ENCODE measurements around the gene PIEZO2.

The PIEZO2 gene

DNA sequence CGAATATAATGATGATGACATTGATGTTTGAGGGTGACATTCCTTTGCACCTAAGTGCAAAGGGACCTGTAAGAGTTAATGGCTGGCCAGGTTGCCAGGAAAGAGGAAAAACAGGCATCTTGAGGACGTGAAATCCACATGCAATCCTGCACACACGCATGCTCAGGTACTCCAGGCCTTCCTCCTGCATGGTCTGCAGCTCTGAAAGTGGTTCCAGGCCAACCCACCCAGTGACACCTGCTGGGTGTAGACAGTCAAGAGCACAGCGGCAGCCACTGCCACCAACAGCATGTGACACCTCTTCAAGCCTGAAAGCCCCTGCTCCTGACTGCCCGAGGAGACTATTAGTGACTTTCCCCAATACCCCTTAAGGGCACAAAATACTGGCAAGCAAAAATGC, 101.6 kb downstream of the PIEZO2 start:
- no peaks in the 10 kb centered on the region for H3K9me3 ChIP-seq (ENCODE audit: control insufficient read depth, low read length)
- H3K23ac ChIP-seq (ENCODE audit: low read length in 2 of 2): no peak overlapping the region
- H3K4ac ChIP-seq (ENCODE audit: low read depth in 1 of 2, low read length in 2 of 2): peak overlapping the region; percentile 21 to 80
- H4K91ac ChIP-seq (ENCODE audit: low read length): peak overlapping the region; percentile 88
- H2BK12ac ChIP-seq (ENCODE audit: low read length in 2 of 2): peak overlapping the region; percentile 87 to 91
- no peak overlapping the region for H3K4me2 ChIP-seq (ENCODE audit: low read length, poor library complexity, severe bottlenecking)
- no peak overlapping the region for H2BK15ac ChIP-seq (ENCODE audit: low read depth, poor library complexity, severe bottlenecking)
- peak overlapping the region in 1 of 2 experiments; percentile 44 for H3K14ac ChIP-seq (ENCODE audit: low read length in 2 of 2)
- H3K27me3 ChIP-seq (ENCODE audit: control insufficient read depth in 1 of 2, insufficient read depth in 1 of 2, low read length in 2 of 2): no peaks in the 10 kb centered on the region
- H3K36me3 ChIP-seq (ENCODE audit: control insufficient read depth in 1 of 2, insufficient read depth in 2 of 2, low read depth in 1 of 2, low read length in 2 of 2): no peaks in the 10 kb centered on the region
- H2BK5ac ChIP-seq (ENCODE audit: low read depth, low read length, poor library complexity, severe bottlenecking): no peak overlapping the region
- peak overlapping the region; percentile 53 for H2AK5ac ChIP-seq (ENCODE audit: low read length, severe bottlenecking)
- DNase-seq: no peak
- no peak overlapping the region for H3K9ac ChIP-seq (ENCODE audit: low read length)
- no peaks in the 10 kb centered on the region for H3K79me1 ChIP-seq (replicated peaks; ENCODE audit: low read length, poor library complexity, severe bottlenecking)
- 92% methylated on average over 4 of the region's 5 CpGs for WGBS
- H3K4me1 ChIP-seq (ENCODE audit: control insufficient read depth, insufficient read depth, low read depth, low read length): peaks cover 16% of the 10 kb centered on the region
- H4K8ac ChIP-seq (ENCODE audit: low read length): peak overlapping the region; percentile 92
- H3K4me3 ChIP-seq (ENCODE audit: insufficient read depth in 1 of 2, low read depth in 1 of 2, low read length in 2 of 2): no peak overlapping the region
- no peak overlapping the region for H3K27ac ChIP-seq (ENCODE audit: low read length, poor library complexity, severe bottlenecking)
- H2AFZ ChIP-seq (ENCODE audit: low read depth, low read length): no peak overlapping the region
- H3K18ac ChIP-seq (ENCODE audit: low read depth in 1 of 2, low read length in 2 of 2): peak overlapping the region; percentile 25 to 90
- peak overlapping the region; percentile 82 for H2BK120ac ChIP-seq (ENCODE audit: low read depth, low read length)

DNA sequence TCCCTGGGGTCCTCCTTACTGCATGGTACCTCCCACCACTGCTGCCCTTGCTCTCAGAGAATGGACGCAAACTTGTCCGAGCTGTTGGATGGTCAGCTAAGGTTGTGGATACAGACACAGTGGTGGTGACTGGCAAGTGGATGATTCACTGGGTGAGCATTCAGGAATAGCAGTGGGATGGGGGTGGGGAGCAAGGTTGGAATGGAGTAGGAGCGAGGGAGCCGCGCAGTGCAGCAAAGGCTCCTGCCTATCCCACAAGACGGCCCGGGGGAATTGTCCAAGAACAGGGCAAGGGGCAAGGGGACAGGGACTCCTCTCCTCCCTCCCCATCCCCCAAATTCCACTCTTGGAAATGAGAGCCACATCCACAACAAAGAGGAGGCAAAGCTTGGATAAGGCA, 102.2 kb downstream of the PIEZO2 start:
- H2BK5ac ChIP-seq (ENCODE audit: low read depth, low read length, poor library complexity, severe bottlenecking): no peak overlapping the region
- H3K14ac ChIP-seq (ENCODE audit: low read length in 2 of 2): peak overlapping the region in 1 of 2 experiments; percentile 36
- H3K4ac ChIP-seq (ENCODE audit: low read depth in 1 of 2, low read length in 2 of 2): peak overlapping the region in 1 of 2 experiments; percentile 45
- H2AFZ ChIP-seq (ENCODE audit: low read depth, low read length): no peak overlapping the region
- H2BK120ac ChIP-seq (ENCODE audit: low read depth, low read length): peak overlapping the region; percentile 82
- H2AK5ac ChIP-seq (ENCODE audit: low read length, severe bottlenecking): no peak overlapping the region
- 8% methylated on average over 6 of the region's 7 CpGs for WGBS
- peak overlapping the region; percentile 17 for H3K27ac ChIP-seq (ENCODE audit: low read length, poor library complexity, severe bottlenecking)
- H3K23ac ChIP-seq (ENCODE audit: low read length in 2 of 2): no peak overlapping the region
- H3K4me2 ChIP-seq (ENCODE audit: low read length, poor library complexity, severe bottlenecking): peak overlapping the region; percentile 37
- peak overlapping the region in 1 of 2 experiments; percentile 91 for H2BK12ac ChIP-seq (ENCODE audit: low read length in 2 of 2)
- H3K36me3 ChIP-seq (ENCODE audit: control insufficient read depth in 1 of 2, insufficient read depth in 2 of 2, low read depth in 1 of 2, low read length in 2 of 2): no peaks in the 10 kb centered on the region
- no peak overlapping the region for H2BK15ac ChIP-seq (ENCODE audit: low read depth, poor library complexity, severe bottlenecking)
- no peaks in the 10 kb centered on the region for H3K79me1 ChIP-seq (replicated peaks; ENCODE audit: low read length, poor library complexity, severe bottlenecking)
- H3K27me3 ChIP-seq (ENCODE audit: control insufficient read depth in 1 of 2, insufficient read depth in 1 of 2, low read length in 2 of 2): no peaks in the 10 kb centered on the region
- peak; percentile 88 for DNase-seq
- peak overlapping the region; percentile 25 to 90 for H3K18ac ChIP-seq (ENCODE audit: low read depth in 1 of 2, low read length in 2 of 2)
- H3K9me3 ChIP-seq (ENCODE audit: control insufficient read depth, low read length): no peaks in the 10 kb centered on the region
- H3K9ac ChIP-seq (ENCODE audit: low read length): no peak overlapping the region
- H3K4me3 ChIP-seq (ENCODE audit: insufficient read depth in 1 of 2, low read depth in 1 of 2, low read length in 2 of 2): no peak overlapping the region
- H3K4me1 ChIP-seq (ENCODE audit: control insufficient read depth, insufficient read depth, low read depth, low read length): peaks cover 16% of the 10 kb centered on the region
- H4K8ac ChIP-seq (ENCODE audit: low read length): peak overlapping the region; percentile 92
- peak overlapping the region; percentile 44 for H4K91ac ChIP-seq (ENCODE audit: low read length)

DNA sequence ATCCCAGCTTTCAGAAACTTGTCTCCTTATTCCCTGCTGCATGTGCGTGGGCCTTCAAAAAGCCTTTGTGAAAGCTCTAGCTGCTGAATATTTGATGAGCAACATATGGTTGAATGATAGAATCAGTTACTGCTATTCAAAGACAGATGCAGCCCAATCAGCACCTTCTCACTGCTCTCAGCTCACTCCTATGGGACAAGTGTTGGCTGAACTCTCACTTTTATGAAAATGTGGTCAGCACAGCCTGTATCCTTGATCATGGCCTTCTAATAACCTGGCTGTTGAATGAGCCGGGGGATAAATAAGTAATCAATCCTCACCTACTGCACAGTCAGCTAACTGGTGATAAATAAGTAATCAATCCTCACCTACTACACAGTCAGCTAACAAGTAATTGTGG, 103.2 kb downstream of the PIEZO2 start:
- H4K91ac ChIP-seq (ENCODE audit: low read length): peak overlapping the region; percentile 85

DNA sequence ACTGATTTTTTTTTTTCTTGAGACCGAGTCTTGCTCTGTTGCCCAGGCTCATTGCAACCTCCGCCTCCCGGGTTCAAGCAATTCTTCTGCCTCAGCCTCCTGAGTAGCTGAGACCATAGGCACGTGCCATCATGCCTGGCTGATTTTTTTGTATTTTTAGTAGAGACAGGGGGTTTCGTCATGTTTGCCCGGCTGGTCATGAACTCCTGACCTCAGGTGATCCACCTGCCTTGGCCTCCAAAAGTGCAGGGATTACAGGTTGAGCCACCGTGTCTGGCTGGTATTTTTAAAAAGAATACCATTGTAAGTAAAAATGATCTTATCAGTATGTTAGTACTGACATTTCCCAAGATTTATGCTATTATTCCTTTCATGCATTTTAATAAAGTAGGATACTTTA, 105.7 kb downstream of the PIEZO2 start:
- DNase-seq: no peak
- Histone ChIP-seq H3K79me1 (replicated peaks; ENCODE audit: low read length, poor library complexity, severe bottlenecking) (no peaks in the 10 kb centered on the region), H4K8ac (ENCODE audit: low read length) (no peak overlapping the region), H3K23ac (ENCODE audit: low read length in 2 of 2) (no peak overlapping the region), H3K9me3 (ENCODE audit: control insufficient read depth, low read length) (no peaks in the 10 kb centered on the region), H3K4me2 (ENCODE audit: low read length, poor library complexity, severe bottlenecking) (no peak overlapping the region), H3K4ac (ENCODE audit: low read depth in 1 of 2, low read length in 2 of 2) (no peak overlapping the region), H3K4me1 (ENCODE audit: control insufficient read depth, insufficient read depth, low read depth, low read length) (peaks cover 17% of the 10 kb centered on the region), H4K91ac (ENCODE audit: low read length) (no peak overlapping the region), H3K27me3 (ENCODE audit: control insufficient read depth in 1 of 2, insufficient read depth in 1 of 2, low read length in 2 of 2) (no peaks in the 10 kb centered on the region), H3K27ac (ENCODE audit: low read length, poor library complexity, severe bottlenecking) (no peak overlapping the region), H2BK15ac (ENCODE audit: low read depth, poor library complexity, severe bottlenecking) (no peak overlapping the region), H3K9ac (ENCODE audit: low read length) (no peak overlapping the region), H3K14ac (ENCODE audit: low read length in 2 of 2) (no peak overlapping the region), H2BK120ac (ENCODE audit: low read depth, low read length) (no peak overlapping the region), H3K18ac (ENCODE audit: low read depth in 1 of 2, low read length in 2 of 2) (no peak overlapping the region), H2AK5ac (ENCODE audit: low read length, severe bottlenecking) (no peak overlapping the region), H3K36me3 (ENCODE audit: control insufficient read depth in 1 of 2, insufficient read depth in 2 of 2, low read depth in 1 of 2, low read length in 2 of 2) (no peaks in the 10 kb centered on the region), H3K4me3 (ENCODE audit: insufficient read depth in 1 of 2, low read depth in 1 of 2, low read length in 2 of 2) (no peak overlapping the region), H2BK5ac (ENCODE audit: low read depth, low read length, poor library complexity, severe bottlenecking) (no peak overlapping the region), H2AFZ (ENCODE audit: low read depth, low read length) (no peak overlapping the region), H2BK12ac (ENCODE audit: low read length in 2 of 2) (no peak overlapping the region)
- 99% methylated on average over 6 of the region's 7 CpGs for WGBS

More for the DNA sequence above, 103.2 kb downstream of the PIEZO2 start:
- Histone ChIP-seq H3K23ac (ENCODE audit: low read length in 2 of 2) (no peak overlapping the region), H3K79me1 (replicated peaks; ENCODE audit: low read length, poor library complexity, severe bottlenecking) (no peaks in the 10 kb centered on the region), H2BK5ac (ENCODE audit: low read depth, low read length, poor library complexity, severe bottlenecking) (no peak overlapping the region), H3K4me1 (ENCODE audit: control insufficient read depth, insufficient read depth, low read depth, low read length) (peaks cover 17% of the 10 kb centered on the region), H2BK12ac (ENCODE audit: low read length in 2 of 2) (peak overlapping the region; percentile 78 to 97), H2BK15ac (ENCODE audit: low read depth, poor library complexity, severe bottlenecking) (no peak overlapping the region), H2AK5ac (ENCODE audit: low read length, severe bottlenecking) (peak overlapping the region; percentile 4), H3K18ac (ENCODE audit: low read depth in 1 of 2, low read length in 2 of 2) (peak overlapping the region; percentile 25 to 90), H2AFZ (ENCODE audit: low read depth, low read length) (no peak overlapping the region), H3K4me2 (ENCODE audit: low read length, poor library complexity, severe bottlenecking) (no peak overlapping the region), H3K14ac (ENCODE audit: low read length in 2 of 2) (peak overlapping the region in 1 of 2 experiments; percentile 4), H4K8ac (ENCODE audit: low read length) (no peak overlapping the region), H3K27me3 (ENCODE audit: control insufficient read depth in 1 of 2, insufficient read depth in 1 of 2, low read length in 2 of 2) (no peaks in the 10 kb centered on the region), H2BK120ac (ENCODE audit: low read depth, low read length) (peak overlapping the region; percentile 36), H3K9me3 (ENCODE audit: control insufficient read depth, low read length) (no peaks in the 10 kb centered on the region), H3K27ac (ENCODE audit: low read length, poor library complexity, severe bottlenecking) (no peak overlapping the region), H3K4me3 (ENCODE audit: insufficient read depth in 1 of 2, low read depth in 1 of 2, low read length in 2 of 2) (no peak overlapping the region), H3K4ac (ENCODE audit: low read depth in 1 of 2, low read length in 2 of 2) (peak overlapping the region in 1 of 2 experiments; percentile 19), H3K9ac (ENCODE audit: low read length) (no peak overlapping the region), H3K36me3 (ENCODE audit: control insufficient read depth in 1 of 2, insufficient read depth in 2 of 2, low read depth in 1 of 2, low read length in 2 of 2) (no peaks in the 10 kb centered on the region)
- DNase-seq: no peak
- WGBS: 100% methylated on average over 1 of the region's 2 CpGs

Data from mesenchymal stem cell (in vitro differentiated cells and primary cell).